Keratinocyte (primary cell): Measurements from ENCODE around the gene FGF12. TPM values are rescaled to one million over a fixed set of nuclear protein-coding genes. Genes with fewer than 3 reads are reported as not detected.

Experiments
- DNase-seq: peaks from one replicate; pipeline ENCODE4 v3.0.0-alpha.2; 2011; ENCODE audit warnings: low read depth, missing footprints, low spot score
- FAIRE-seq: peaks from 2 replicates; lab custom pipeline; 2011; peaks lifted over from hg19 to GRCh38; lab: Jason Lieb, UNC
- H2AFZ ChIP-seq: 2 replicates; pipeline ENCODE4 v1.6.0; 2012; ENCODE audit warnings: low read length, control low read depth, inconsistent platforms; ENCODE audit not compliant: control insufficient read depth
- H3K27ac ChIP-seq: 2 replicates; pipeline ENCODE4 v1.5.1; 2011; ENCODE audit warnings: low read length; ENCODE audit not compliant: control insufficient read depth, insufficient read depth
- H3K27me3 ChIP-seq: 3 replicates; pipeline ENCODE4 v1.6.0; 2011; ENCODE audit warnings: low read length; ENCODE audit not compliant: control insufficient read depth, insufficient read depth; ENCODE audit errors: extremely low read depth
- H3K36me3 ChIP-seq, 2 experiments: 2 replicates in 1 of 2; 3 replicates in 1 of 2; pipeline ENCODE4 v1.5.1; 2011; ENCODE audit warnings: low read length in 2 of 2, mild to moderate bottlenecking in 1 of 2; ENCODE audit not compliant: control insufficient read depth in 2 of 2, insufficient read depth in 2 of 2; ENCODE audit errors: extremely low read depth in 1 of 2
- H3K4me1 ChIP-seq: 3 replicates; pipeline ENCODE4 v1.5.1; 2011; ENCODE audit warnings: low read length; ENCODE audit not compliant: control insufficient read depth, insufficient read depth; ENCODE audit errors: extremely low read depth
- H3K4me2 ChIP-seq: 3 replicates; pipeline ENCODE4 v1.6.0; 2011; ENCODE audit warnings: low read depth, low read length; ENCODE audit not compliant: control insufficient read depth, insufficient read depth; ENCODE audit errors: extremely low read depth
- H3K4me3 ChIP-seq, 3 experiments: fragments of 200-600 bp in 1 of 3; sonication (generic) in 1 of 3; 2 replicates in 2 of 3; 3 replicates in 1 of 3; pipeline ENCODE4 v1.5.1; 2011 to 2016; ENCODE audit warnings: low read length in 3 of 3, mild to moderate bottlenecking in 3 of 3, control low read depth in 2 of 3, inconsistent platforms in 1 of 3, low read depth in 1 of 3, mixed read lengths in 1 of 3, mixed run types in 1 of 3, moderate library complexity in 1 of 3; ENCODE audit not compliant: control insufficient read depth in 2 of 3, insufficient read depth in 2 of 3; ENCODE audit errors: extremely low read depth in 1 of 3
- H3K79me2 ChIP-seq: 2 replicates; pipeline ENCODE4 v1.6.0; 2012; ENCODE audit warnings: low read length; ENCODE audit not compliant: control insufficient read depth, insufficient read depth
- H3K9ac ChIP-seq: 3 replicates; pipeline ENCODE4 v1.6.0; 2011; ENCODE audit warnings: low read length; ENCODE audit not compliant: control insufficient read depth, insufficient read depth; ENCODE audit errors: extremely low read depth
- H3K9me1 ChIP-seq: 3 replicates; pipeline ENCODE4 v1.6.0; 2011; ENCODE audit warnings: low read length; ENCODE audit not compliant: control insufficient read depth, insufficient read depth; ENCODE audit errors: extremely low read depth
- H3K9me3 ChIP-seq: 2 replicates; pipeline ENCODE4 v1.5.1; 2012; ENCODE audit warnings: low read depth, low read length; ENCODE audit not compliant: control insufficient read depth
- H4K20me1 ChIP-seq: 3 replicates; pipeline ENCODE4 v1.6.0; 2011; ENCODE audit warnings: low read length; ENCODE audit not compliant: control insufficient read depth, insufficient read depth; ENCODE audit errors: extremely low read depth
- CTCF ChIP-seq, 3 experiments: IDR thresholded peaks in 1 of 3; conservative IDR thresholded peaks in 1 of 3; optimal IDR thresholded peaks in 1 of 3; 2 replicates in 2 of 3; 3 replicates in 1 of 3; pipeline versions ENCODE3 to v1.5.1; 2011; ENCODE audit warnings: low read length in 3 of 3, mild to moderate bottlenecking in 3 of 3, moderate library complexity in 2 of 3, control low read depth in 1 of 3, inconsistent platforms in 1 of 3; ENCODE audit not compliant: insufficient read depth in 2 of 3; ENCODE audit errors: extremely low read depth in 1 of 3
- EZH2 ChIP-seq: IDR thresholded peaks from one replicate; pipeline ENCODE4 v1.6.1; 2012; ENCODE audit warnings: inconsistent platforms, mild to moderate bottlenecking, low read length, moderate library complexity
- dilution Hi-C: fragments of 300-500 bp; cut with MboI; formaldehyde crosslinking; loops from one replicate; pipeline ENCODE4 v1.7.0; 2020; ENCODE audit warnings: low sequenced_read_pairs; ENCODE audit not compliant: extremely low pct_ligation_motif_present
- polyA plus RNA-seq, 5 experiments: library from polyadenylated mRNA; depleted of rRNA in 3 of 5; stranded (reverse) in 3 of 5; stranded (forward) in 1 of 5; unstranded in 1 of 5; fragments of >200 nt; gene quantifications; 1 replicate in 1 of 5; 2 replicates in 3 of 5; 3 replicates in 1 of 5; pipeline versions ENCODE4 v1.2.1 to v1.2.3, GENCODE V29; 2011 to 2012; ENCODE audit warnings: missing spikeins in 2 of 5, low read depth in 1 of 5, low replicate concordance in 1 of 5

FGF12 gene
- polyA plus RNA-seq, 1 donor (not counting 4 experiments of a cell fraction or from before 2014, with no cell fraction given) = 4.1 TPM

GRCh38 chr3:192751148-192751547 lies 23.8 kb upstream of the FGF12 start:
- dilution Hi-C loops = no loop called here
- Histone ChIP-seq H4K20me1 (no peaks in the 10 kb centered on the region), H3K9ac (no peak overlapping the region), H3K27me3 (no peaks in the 10 kb centered on the region), H2AFZ (no peak overlapping the region), H3K27ac (no peak overlapping the region), H3K4me3 (no peak overlapping the region), H3K9me3 (no peaks in the 10 kb centered on the region), H3K4me2 (no peak overlapping the region), H3K9me1 (no peaks in the 10 kb centered on the region), H3K79me2 (no peaks in the 10 kb centered on the region), H3K4me1 (no peaks in the 10 kb centered on the region), H3K36me3 (no peaks in the 10 kb centered on the region)
- TF ChIP-seq EZH2 = no peak
- TF ChIP-seq CTCF (optimal IDR thresholded peaks at IDR 0.05 in 1 of 3, IDR thresholded peaks at IDR 0.05 in 1 of 3, conservative IDR thresholded peaks at IDR 0.05 in 1 of 3; ENCODE audit: extremely low read depth in 1 of 3, insufficient read depth in 2 of 3, low read length in 3 of 3) = no peak
- DNase-seq (no peak), FAIRE-seq (no peak)

- Histone ChIP-seq H3K36me3 (no peaks in the 10 kb centered on the region), H3K4me3 (no peak overlapping the region), H3K9me3 (no peaks in the 10 kb centered on the region), H3K4me2 (no peak overlapping the region), H3K9me1 (no peaks in the 10 kb centered on the region), H3K27ac (no peak overlapping the region), H3K4me1 (no peaks in the 10 kb centered on the region), H2AFZ (no peak overlapping the region), H3K9ac (no peak overlapping the region), H4K20me1 (no peaks in the 10 kb centered on the region), H3K79me2 (no peaks in the 10 kb centered on the region), H3K27me3 (no peaks in the 10 kb centered on the region)
- DNase-seq (no peak), FAIRE-seq (no peak)
- dilution Hi-C loops = no loop called here
- no peak for TF ChIP-seq EZH2
- no peak for TF ChIP-seq CTCF (optimal IDR thresholded peaks at IDR 0.05 in 1 of 3, IDR thresholded peaks at IDR 0.05 in 1 of 3, conservative IDR thresholded peaks at IDR 0.05 in 1 of 3; ENCODE audit: extremely low read depth in 1 of 3, insufficient read depth in 2 of 3, low read length in 3 of 3)
Measured at GRCh38 chr3:192750201-192750600, 22.9 kb upstream of the FGF12 start.
